ENCODE measurements around the gene TRMO.
"Not testable (repeated sequence)": the region's sequence is repeated elsewhere in the genome, so short reads cannot be mapped to it uniquely, and the experiment has no call there.

TRMO gene, protein sequence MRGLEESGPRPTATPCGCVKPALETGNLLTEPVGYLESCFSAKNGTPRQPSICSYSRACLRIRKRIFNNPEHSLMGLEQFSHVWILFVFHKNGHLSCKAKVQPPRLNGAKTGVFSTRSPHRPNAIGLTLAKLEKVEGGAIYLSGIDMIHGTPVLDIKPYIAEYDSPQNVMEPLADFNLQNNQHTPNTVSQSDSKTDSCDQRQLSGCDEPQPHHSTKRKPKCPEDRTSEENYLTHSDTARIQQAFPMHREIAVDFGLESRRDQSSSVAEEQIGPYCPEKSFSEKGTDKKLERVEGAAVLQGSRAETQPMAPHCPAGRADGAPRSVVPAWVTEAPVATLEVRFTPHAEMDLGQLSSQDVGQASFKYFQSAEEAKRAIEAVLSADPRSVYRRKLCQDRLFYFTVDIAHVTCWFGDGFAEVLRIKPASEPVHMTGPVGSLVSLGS

GRCh38 chr9:97921959-97922724 lies at the start of gene TRMO:
TRMO (minus strand) TSS chr9:97922500; CDS start chr9:97922493, 7 bp downstream.
- DNase-seq (ENCODE audit: low spot score), result peak; percentile 98

DNA sequence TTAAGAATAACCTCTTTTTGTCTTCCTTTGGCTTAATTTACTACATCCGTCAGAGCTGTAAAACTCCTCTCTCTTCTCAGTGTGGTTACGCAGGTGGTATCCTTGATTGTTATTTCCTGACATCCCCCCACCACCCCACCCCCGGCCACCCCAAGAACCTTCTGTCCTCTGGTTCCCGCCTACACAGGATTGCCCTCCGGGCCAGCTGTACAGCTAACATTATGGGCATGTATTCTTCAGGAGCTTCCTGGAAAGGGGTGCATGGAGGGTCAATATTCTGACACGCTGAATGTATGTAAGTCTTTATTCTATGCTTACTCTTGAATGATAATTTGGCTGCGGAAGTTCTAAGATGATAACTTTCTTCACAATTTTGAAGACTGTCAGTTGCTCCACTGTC lies 47.9 kb upstream of the TRMO start:
- DNase-seq (ENCODE audit: low spot score), result no peak

DNA sequence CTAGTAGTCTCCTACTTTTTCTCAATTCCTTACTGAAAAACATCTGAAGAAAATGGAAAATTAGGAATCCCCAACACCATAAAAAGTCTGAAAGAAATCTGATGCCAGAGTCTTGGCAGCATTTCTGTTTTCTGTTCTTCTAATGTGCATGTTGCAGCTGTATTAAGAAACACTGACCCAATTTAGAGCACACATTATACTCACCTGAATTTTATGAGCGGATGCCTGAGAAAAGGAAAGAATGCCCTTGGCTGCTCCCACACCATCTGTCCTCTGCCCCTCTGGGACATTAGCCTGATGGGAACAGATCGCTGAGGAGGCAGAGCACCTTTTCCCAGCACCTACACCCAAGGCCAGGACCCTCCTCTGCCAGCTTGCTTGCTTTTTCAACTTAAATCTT lies 46.7 kb upstream of the TRMO start:
- no peak for DNase-seq (ENCODE audit: low spot score)

DNA sequence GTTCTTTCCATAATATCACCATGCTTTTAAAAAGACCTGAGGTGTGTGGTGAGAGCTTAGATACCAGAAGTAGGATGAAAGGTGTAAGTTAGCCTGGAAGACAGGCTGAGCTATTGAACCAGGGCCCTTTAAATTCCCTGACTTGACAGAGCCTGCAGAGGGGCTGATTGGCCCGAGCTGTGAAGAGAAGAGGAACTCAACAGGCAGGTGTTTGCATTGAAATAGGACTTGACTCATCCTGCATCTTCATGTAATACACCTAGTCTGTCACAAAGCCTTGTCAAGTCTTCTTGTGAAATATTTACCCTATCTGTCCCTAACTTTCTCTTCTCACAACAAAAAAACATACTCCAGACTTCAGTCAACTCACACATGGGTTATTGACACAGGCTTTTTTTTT lies 44.2 kb upstream of the TRMO start:
- no peak for DNase-seq (ENCODE audit: low spot score)

- DNase-seq (ENCODE audit: low spot score), result no peak
These were observed 42.6 kb upstream of the TRMO start for GRCh38 chr9:97964901-97965300.

DNA sequence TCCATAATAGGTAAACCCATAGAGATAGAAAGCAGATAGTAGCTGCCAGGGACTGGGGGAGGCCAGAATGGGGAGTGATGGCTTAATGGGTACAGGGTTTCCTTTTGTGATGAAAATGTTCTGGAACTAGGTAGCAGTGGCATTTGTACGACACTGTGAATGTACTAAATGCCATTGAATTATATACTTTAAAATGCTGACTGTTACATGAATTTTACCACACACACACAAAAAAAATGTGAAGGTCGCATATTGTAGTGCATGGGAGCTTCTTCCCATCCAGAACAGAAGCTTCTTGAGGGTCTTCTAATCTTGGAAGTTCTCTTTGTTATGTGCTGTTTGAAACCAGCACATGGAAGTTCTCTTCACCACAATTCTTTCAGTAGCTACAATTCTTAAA lies 40.9 kb upstream of the TRMO start:
- no peak for DNase-seq (ENCODE audit: low spot score)

DNA sequence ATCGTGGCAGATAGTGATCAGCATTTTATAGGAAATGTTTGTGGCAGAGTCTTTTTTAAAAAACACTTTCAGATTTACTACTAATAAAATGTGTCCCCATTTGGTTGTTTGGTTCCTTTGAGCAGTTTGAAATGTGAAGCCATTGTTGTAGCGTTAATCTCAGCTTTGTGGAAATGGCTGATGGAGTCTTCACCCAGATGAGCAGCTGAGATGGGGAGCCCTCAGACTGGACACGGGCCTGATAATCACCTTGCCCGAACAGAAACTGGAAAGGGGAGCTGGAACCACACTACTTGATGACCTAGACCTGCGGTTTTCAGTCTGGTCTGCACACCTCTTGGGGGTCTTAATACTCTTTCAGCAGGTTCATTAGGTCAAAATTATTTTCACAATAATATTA lies 40.3 kb upstream of the TRMO start:
- DNase-seq (ENCODE audit: low spot score), result no peak

- DNase-seq (ENCODE audit: low spot score), result no peak
These were observed 39.8 kb upstream of the TRMO start for GRCh38 chr9:97962136-97962535.

GRCh38 chr9:97961361-97961760 lies 39.1 kb upstream of the TRMO start:
- peak; percentile 58 for DNase-seq (ENCODE audit: low spot score)

DNA sequence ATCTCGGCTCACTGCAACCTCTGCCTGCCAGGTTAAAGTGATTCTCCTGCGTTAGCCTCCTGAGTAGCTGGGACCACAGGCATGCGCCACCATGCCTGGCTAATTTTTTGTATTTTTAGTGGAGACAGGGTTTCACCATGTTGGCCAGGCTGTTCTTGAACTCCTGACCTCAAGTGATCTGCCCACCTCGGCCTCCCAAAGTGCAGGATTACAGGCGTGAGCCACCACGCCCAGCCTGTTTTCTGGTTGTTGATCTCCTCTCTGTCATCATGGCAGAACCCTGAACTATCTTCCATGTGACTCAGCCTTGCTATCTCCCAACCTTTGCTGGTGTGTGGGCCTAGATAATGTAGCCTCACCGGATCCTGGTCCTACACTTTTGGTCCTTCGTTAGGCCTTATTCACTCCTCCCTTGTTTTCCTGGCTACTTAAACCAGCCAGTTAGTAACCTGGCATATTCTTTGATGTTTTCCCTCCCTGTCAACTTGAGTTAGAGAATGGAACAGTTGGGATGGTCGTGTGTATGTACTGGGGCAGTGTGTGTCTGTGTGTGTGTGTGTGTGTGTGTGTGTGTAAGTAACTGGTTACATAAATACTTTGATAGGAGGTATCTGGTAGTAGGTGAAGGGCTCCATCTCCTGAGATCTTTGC lies 38.5 kb upstream of the TRMO start:
- DNase-seq (ENCODE audit: low spot score), result peak; percentile 96

DNA sequence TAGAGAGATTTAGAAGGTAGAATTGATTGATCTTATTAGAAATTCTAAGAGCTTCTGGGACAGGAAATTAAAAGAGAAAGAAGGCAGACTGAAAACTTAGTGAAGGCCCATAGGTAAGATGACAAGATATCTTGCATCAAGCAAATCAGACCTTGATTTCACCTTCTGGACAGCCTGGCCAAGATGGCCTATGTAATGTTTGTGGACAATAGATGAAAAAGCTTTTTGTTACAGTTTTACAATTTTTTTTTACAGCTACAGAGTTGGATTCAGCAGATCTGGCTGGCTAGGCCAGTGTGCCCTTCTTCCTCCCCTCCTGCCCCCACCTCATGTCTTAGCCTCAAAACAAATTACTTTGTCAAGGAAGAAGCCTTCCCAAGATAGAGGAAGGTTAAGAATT lies 37.3 kb upstream of the TRMO start:
- no peak for DNase-seq (ENCODE audit: low spot score)

DNA sequence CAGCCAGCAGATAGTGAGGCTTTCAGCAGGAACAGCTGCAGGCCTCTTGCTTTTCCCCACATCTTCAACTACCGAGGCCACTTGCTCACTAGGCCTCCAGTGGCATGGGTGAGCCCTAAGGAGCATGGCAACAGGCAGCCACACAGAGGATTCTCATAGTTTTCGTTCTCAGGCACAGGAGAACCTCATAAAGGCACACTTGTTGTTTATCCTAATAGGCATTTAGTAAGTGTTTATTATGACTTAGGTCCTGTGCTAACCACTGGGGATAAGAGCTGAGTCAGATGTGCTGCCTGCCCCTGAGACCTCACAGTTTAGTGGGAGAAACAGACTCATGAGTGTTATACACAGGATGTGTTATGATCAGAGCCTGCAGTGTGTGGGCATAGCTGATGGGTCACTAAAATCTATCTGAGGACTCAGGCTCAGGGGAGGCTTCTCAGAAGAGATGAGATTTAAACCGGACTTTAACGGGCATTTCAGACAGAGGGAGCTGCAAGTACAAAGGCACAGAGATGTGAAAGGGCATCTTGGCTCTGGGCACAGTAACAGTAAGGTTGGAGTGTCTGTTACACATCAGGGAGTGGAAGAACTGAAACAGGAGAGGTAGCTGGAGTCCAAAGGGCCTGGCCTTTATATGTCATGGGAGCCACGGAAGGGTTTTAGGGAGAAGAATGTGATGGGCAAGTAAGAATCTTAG lies 36.7 kb upstream of the TRMO start:
- DNase-seq (ENCODE audit: low spot score), result peak; percentile 75

- DNase-seq (ENCODE audit: low spot score), result no peak
These were observed 34.0 kb upstream of the TRMO start for GRCh38 chr9:97956331-97956730.

DNA sequence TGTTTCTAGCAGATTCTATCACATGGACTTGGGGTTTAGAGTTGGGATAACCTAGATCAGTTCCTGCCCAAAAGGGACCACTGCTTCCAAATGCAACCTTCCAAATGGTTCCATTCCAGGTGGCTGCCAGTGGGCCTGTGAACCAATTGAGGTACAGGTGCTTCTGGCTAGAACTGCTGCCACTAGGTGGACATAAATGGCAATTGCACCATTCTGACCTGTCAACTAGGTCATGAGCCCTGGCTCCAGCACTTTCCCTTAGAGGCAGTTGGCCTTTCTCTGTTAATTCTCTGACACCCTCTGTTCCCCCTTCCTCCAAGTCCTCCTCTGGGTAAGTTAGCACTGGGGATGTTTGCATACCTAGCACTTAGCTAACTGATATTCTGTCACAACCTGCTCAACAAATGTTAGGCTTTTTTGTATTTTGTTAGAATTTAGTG lies 32.3 kb upstream of the TRMO start:
- peak; percentile 90 for DNase-seq (ENCODE audit: low spot score)

- not testable (repeated sequence) for DNase-seq (ENCODE audit: low spot score)
These were observed 28.6 kb upstream of the TRMO start for GRCh38 chr9:97950873-97951272.

- DNase-seq (ENCODE audit: low spot score), result not testable (repeated sequence)
These were observed 24.8 kb upstream of the TRMO start for GRCh38 chr9:97947094-97947493.

DNA sequence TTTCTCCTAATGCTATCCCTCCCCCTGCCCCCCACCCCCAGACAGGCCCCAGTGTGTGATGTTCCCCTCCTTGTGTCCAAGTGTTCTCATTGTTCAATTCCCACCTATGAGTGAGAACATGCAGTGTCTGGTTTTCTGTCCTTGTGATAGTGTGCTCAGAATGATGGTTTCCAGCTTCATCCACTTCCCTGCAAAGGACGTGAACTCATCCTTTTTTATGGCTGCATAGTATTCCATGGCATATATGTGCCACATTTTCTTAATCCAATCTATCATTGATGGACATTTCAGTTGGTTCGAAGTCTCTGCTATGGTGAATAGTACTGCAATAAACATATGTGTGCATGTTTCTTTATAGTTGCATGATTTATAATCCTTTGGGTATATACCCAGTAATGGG lies 23.2 kb upstream of the TRMO start:
- DNase-seq (ENCODE audit: low spot score), result not testable (repeated sequence)

DNA sequence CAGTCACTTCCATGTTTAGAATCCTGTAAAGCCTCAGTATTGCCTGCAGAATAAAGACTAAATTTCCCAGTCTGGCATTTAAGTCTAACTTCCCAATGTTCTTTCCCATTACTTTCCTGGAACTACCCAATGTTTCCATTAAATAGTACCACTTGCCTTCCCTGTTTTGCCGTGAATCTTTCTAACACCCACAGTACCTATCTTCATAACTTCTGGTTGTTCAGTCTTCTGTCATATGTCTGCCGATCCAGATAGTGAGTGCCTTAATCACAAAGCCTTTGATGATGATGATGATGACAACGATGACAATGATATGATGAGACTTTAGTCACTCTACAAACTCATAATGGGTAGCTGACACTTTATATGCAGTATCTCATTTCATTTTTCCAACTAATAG lies 22.3 kb upstream of the TRMO start:
- DNase-seq (ENCODE audit: low spot score), result peak; percentile 29

- DNase-seq (ENCODE audit: low spot score), result peak; percentile 88
These were observed 21.1 kb upstream of the TRMO start for GRCh38 chr9:97943308-97943855.

- DNase-seq (ENCODE audit: low spot score), result no peak
These were observed 19.0 kb upstream of the TRMO start for GRCh38 chr9:97941323-97941722.

- peak; percentile 69 for DNase-seq (ENCODE audit: low spot score)
These were observed 18.4 kb upstream of the TRMO start for GRCh38 chr9:97940741-97941140.

DNA sequence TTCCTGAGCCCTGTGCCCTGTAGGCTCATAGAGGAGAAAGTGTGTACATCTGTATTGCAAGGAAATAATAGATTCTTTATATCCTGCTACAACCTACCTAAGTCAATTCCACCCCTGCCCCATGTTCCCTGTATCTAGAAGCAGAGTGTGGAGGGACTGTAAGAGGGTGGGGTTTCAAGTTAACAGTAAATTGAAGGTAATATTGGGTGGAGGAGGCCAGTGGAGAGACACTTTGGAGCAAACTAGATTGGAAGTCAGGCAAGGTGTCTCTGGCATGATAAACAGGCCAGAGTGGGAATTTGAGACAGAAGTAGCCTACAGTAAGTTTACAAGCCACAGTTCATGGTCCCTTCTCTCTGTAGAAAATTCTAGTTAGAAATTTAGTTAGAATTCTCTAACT lies 17.9 kb upstream of the TRMO start:
- peak; percentile 87 for DNase-seq (ENCODE audit: low spot score)

Measured in hematopoietic multipotent progenitor cell treated with erythropoietin and hydrocortisone succinate and interleukin-3 and kit ligand, for 15 days (in vitro differentiated cells).